ENCODE results near the gene ODAD4.

ODAD4 gene

GRCh38 chr17:41896726-41897125 lies 33.7 kb upstream of the ODAD4 start:
- no peaks in the 10 kb centered on the region for H3K27me3 ChIP-seq (ENCODE audit: insufficient read depth, poor library complexity, severe bottlenecking)
- no peak for DNase-seq (ENCODE audit: low read depth in 1 of 2, low spot score in 1 of 2)
- TF ChIP-seq GABPA (IDR thresholded peaks at IDR 0.05; ENCODE audit: low read depth): no peak
- TF ChIP-seq POLR2AphosphoS5 (IDR thresholded peaks at IDR 0.05; ENCODE audit: low read depth): no peak
- no peak for TF ChIP-seq REST (IDR thresholded peaks at IDR 0.05; ENCODE audit: insufficient replicate concordance, low read depth)
- TF ChIP-seq CTCF (IDR thresholded peaks at IDR 0.05; ENCODE audit: insufficient read depth, low read length): no peak
- TF ChIP-seq SPI1 (IDR thresholded peaks at IDR 0.05; ENCODE audit: borderline replicate concordance, low read depth): no peak
- no peak overlapping the region for H3K4me3 ChIP-seq (replicated peaks; ENCODE audit: insufficient read depth, low read length)
- H3K27ac ChIP-seq (replicated peaks): no peak overlapping the region

GRCh38 chr17:41901646-41902045 lies 28.8 kb upstream of the ODAD4 start:
- TF ChIP-seq REST (IDR thresholded peaks at IDR 0.05; ENCODE audit: insufficient replicate concordance, low read depth) (no peak), SPI1 (IDR thresholded peaks at IDR 0.05; ENCODE audit: borderline replicate concordance, low read depth) (no peak), POLR2AphosphoS5 (IDR thresholded peaks at IDR 0.05; ENCODE audit: low read depth) (no peak), GABPA (IDR thresholded peaks at IDR 0.05; ENCODE audit: low read depth) (no peak), CTCF (IDR thresholded peaks at IDR 0.05; ENCODE audit: insufficient read depth, low read length) (no peak)
- Histone ChIP-seq H3K27me3 (ENCODE audit: insufficient read depth, poor library complexity, severe bottlenecking) (no peaks in the 10 kb centered on the region), H3K27ac (replicated peaks) (no peak overlapping the region), H3K4me3 (replicated peaks; ENCODE audit: insufficient read depth, low read length) (no peak overlapping the region)
- DNase-seq (ENCODE audit: low read depth in 1 of 2, low spot score in 1 of 2): no peak

GRCh38 chr17:41904242-41904841 lies 26.1 kb upstream of the ODAD4 start:
- no peak for TF ChIP-seq GABPA (IDR thresholded peaks at IDR 0.05; ENCODE audit: low read depth)
- TF ChIP-seq POLR2AphosphoS5 (IDR thresholded peaks at IDR 0.05; ENCODE audit: low read depth): no peak
- TF ChIP-seq CTCF (IDR thresholded peaks at IDR 0.05; ENCODE audit: insufficient read depth, low read length): no peak
- no peak for TF ChIP-seq SPI1 (IDR thresholded peaks at IDR 0.05; ENCODE audit: borderline replicate concordance, low read depth)
- no peak for TF ChIP-seq REST (IDR thresholded peaks at IDR 0.05; ENCODE audit: insufficient replicate concordance, low read depth)
- no peak for DNase-seq (ENCODE audit: low read depth in 1 of 2, low spot score in 1 of 2)
- no peaks in the 10 kb centered on the region for H3K27me3 ChIP-seq (ENCODE audit: insufficient read depth, poor library complexity, severe bottlenecking)
- no peak overlapping the region for H3K4me3 ChIP-seq (replicated peaks; ENCODE audit: insufficient read depth, low read length)
- H3K27ac ChIP-seq (replicated peaks): no peak overlapping the region

Data from HL-60 (cell line).